Transverse colon (tissue), 4 donors: Measurements from ENCODE around the gene KRT6B.

Source experiments
- CTCF ChIP-seq, 5 experiments: fragments of 200-600 bp in 3 of 5; fragments of 450-650 bp in 2 of 5; sonication (generic) in 3 of 5; IDR thresholded peaks; 1 replicate in 2 of 5; 2 replicates in 3 of 5; pipeline ENCODE4 v1.5.1; 2016 to 2017; ENCODE audit warnings: antibody characterized with exemption in 5 of 5, inconsistent platforms in 3 of 5, mild to moderate bottlenecking in 2 of 5, moderate library complexity in 1 of 5
- POLR2A ChIP-seq: fragments of 450-650 bp; IDR thresholded peaks from one replicate; pipeline ENCODE4 v1.6.1; 2016; ENCODE audit warnings: antibody characterized with exemption, mild to moderate bottlenecking, moderate library complexity
- POLR2AphosphoS5 ChIP-seq, 3 donors: sonication (generic); formaldehyde crosslinking; IDR thresholded peaks; one replicate each; pipeline ENCODE4 v1.6.1; 2016; ENCODE audit warnings: antibody characterized with exemption in 3 of 3

- TF ChIP-seq POLR2A (no peak), CTCF (IDR thresholded peaks at IDR 0.05) (no peak), POLR2AphosphoS5 (IDR thresholded peaks at IDR 0.05) (no peak)
Measured at GRCh38 chr12:52426034-52426433, 25.9 kb downstream of the KRT6B start.
